IMR-90 (cell line): Measurements from ENCODE around the gene C16orf74. TPM values are rescaled to one million over a fixed set of nuclear protein-coding genes. Genes with fewer than 3 reads are reported as not detected.

Experiments used
- ATAC-seq: fragments of 200-7000 bp; cut with Tn5 transposase; 2 replicates; pipeline ENCODE4 v1.9.1; 2020; ENCODE audit warnings: low read depth, mild to moderate bottlenecking, moderate library complexity
- BruUV-seq: library from RNA; stranded (reverse); fragments of 400-500 nt; replicated peaks from 2 replicates; lab custom pipeline; 2021; lab: Mats Ljungman, UMichigan
- CTCF ChIA-PET: fragments of 300-600 bp; formaldehyde crosslinking; extraction: SDS; loops from one replicate; lab custom pipeline; 2021; ENCODE audit warnings: antibody characterized with exemption; lab: Yijun Ruan, JAX
- POLR2A ChIA-PET: fragments of 300-600 bp; sonication (Branson Sonifier 250); formaldehyde crosslinking; loops from one replicate; lab custom pipeline; 2022; ENCODE audit warnings: antibody characterized with exemption; ENCODE audit not compliant: unreplicated experiment; lab: Charles Lee
- DNase-seq: peaks from one replicate; pipeline ENCODE4 v3.0.0; 2013
- H2AFZ ChIP-seq: replicated peaks from 2 replicates; pipeline ENCODE3; 2013; ENCODE audit warnings: low read length, mild to moderate bottlenecking; ENCODE audit not compliant: poor library complexity
- H2AK5ac ChIP-seq: 2 replicates; pipeline ENCODE4 v1.6.1; 2013; ENCODE audit warnings: low read depth, low read length, inconsistent platforms
- H2AK9ac ChIP-seq: replicated peaks from 2 replicates; pipeline ENCODE3; 2013; ENCODE audit warnings: mild to moderate bottlenecking, low read depth, low read length, moderate library complexity; ENCODE audit not compliant: poor library complexity
- H2BK120ac ChIP-seq: 2 replicates; pipeline ENCODE4 v1.6.1; 2013; ENCODE audit warnings: low read depth, low read length, inconsistent platforms
- H2BK15ac ChIP-seq: 3 replicates; pipeline ENCODE4 v1.6.1; 2013; ENCODE audit warnings: low read depth, low read length, inconsistent platforms
- H2BK20ac ChIP-seq: 2 replicates; pipeline ENCODE4 v1.6.1; 2013; ENCODE audit warnings: low read depth, mild to moderate bottlenecking, inconsistent platforms, low read length, moderate library complexity
- H2BK5ac ChIP-seq: 2 replicates; pipeline ENCODE4 v1.6.1; 2013; ENCODE audit warnings: mild to moderate bottlenecking, low read depth, low read length, inconsistent platforms; ENCODE audit not compliant: poor library complexity, severe bottlenecking
- H3K14ac ChIP-seq: replicated peaks from 2 replicates; pipeline ENCODE4 v1.6.1; 2013; ENCODE audit warnings: low read depth, low read length, inconsistent platforms
- H3K18ac ChIP-seq: 2 replicates; pipeline ENCODE4 v1.6.1; 2013; ENCODE audit warnings: low read depth, low read length, control low read depth
- H3K23ac ChIP-seq: 2 replicates; pipeline ENCODE4 v1.6.1; 2013; ENCODE audit warnings: low read depth, low read length, inconsistent platforms
- H3K27ac ChIP-seq: 2 replicates; pipeline ENCODE4 v1.5.1; 2013; ENCODE audit warnings: mild to moderate bottlenecking, control low read depth, low read length; ENCODE audit not compliant: insufficient read depth
- H3K27me3 ChIP-seq: 2 replicates; pipeline ENCODE4 v1.6.1; 2013; ENCODE audit warnings: low read length; ENCODE audit not compliant: control insufficient read depth, insufficient read depth
- H3K36me3 ChIP-seq: 2 replicates; pipeline ENCODE4 v1.6.1; 2013; ENCODE audit warnings: low read length, mixed read lengths; ENCODE audit not compliant: control insufficient read depth, insufficient read depth
- H3K4ac ChIP-seq: 2 replicates; pipeline ENCODE4 v1.6.1; 2013; ENCODE audit warnings: low read depth, low read length, inconsistent platforms
- H3K4me1 ChIP-seq: 2 replicates; pipeline ENCODE4 v1.6.1; 2013; ENCODE audit warnings: low read length, mixed read lengths; ENCODE audit not compliant: control insufficient read depth, insufficient read depth
- H3K4me2 ChIP-seq: 2 replicates; pipeline ENCODE4 v1.6.1; 2013; ENCODE audit warnings: low read depth, mild to moderate bottlenecking, control low read depth, low read length, moderate library complexity
- H3K4me3 ChIP-seq: 2 replicates; pipeline ENCODE4 v1.5.1; 2013; ENCODE audit warnings: low read depth, mild to moderate bottlenecking, control low read depth, low read length, moderate library complexity; ENCODE audit not compliant: insufficient read depth
- H3K56ac ChIP-seq: 2 replicates; pipeline ENCODE4 v1.6.1; 2013; ENCODE audit warnings: low read length, inconsistent platforms; ENCODE audit not compliant: insufficient read depth; ENCODE audit errors: extremely low read depth
- H3K79me1 ChIP-seq, 2 experiments: 2 replicates each; pipeline ENCODE4 v1.6.1; 2013; ENCODE audit warnings: low read length in 2 of 2, inconsistent platforms in 1 of 2, low read depth in 1 of 2
- H3K9ac ChIP-seq: 2 replicates; pipeline ENCODE4 v1.6.1; 2013; ENCODE audit warnings: low read depth, low read length, control low read depth
- H3K9me1 ChIP-seq: 2 replicates; pipeline ENCODE4 v1.6.1; 2013; ENCODE audit warnings: low read length, inconsistent platforms; ENCODE audit not compliant: insufficient read depth
- H3K9me3 ChIP-seq: 2 replicates; pipeline ENCODE4 v1.6.1; 2013; ENCODE audit warnings: low read length; ENCODE audit not compliant: control insufficient read depth, insufficient read depth
- H4K20me1 ChIP-seq: 2 replicates; pipeline ENCODE4 v1.6.1; 2013; ENCODE audit warnings: low read length, inconsistent platforms; ENCODE audit not compliant: insufficient read depth
- H4K5ac ChIP-seq: 2 replicates; pipeline ENCODE4 v1.6.1; 2013; ENCODE audit warnings: mild to moderate bottlenecking, low read depth, low read length, control low read depth
- H4K8ac ChIP-seq, 2 experiments: 2 replicates each; pipeline ENCODE4 v1.6.1; 2013; ENCODE audit warnings: low read depth in 2 of 2, low read length in 2 of 2, control low read depth in 1 of 2, inconsistent platforms in 1 of 2
- H4K91ac ChIP-seq: 2 replicates; pipeline ENCODE4 v1.6.1; 2013; ENCODE audit warnings: low read depth, low read length, inconsistent platforms; ENCODE audit not compliant: insufficient read depth
- CEBPB ChIP-seq: IDR thresholded peaks from 2 replicates; pipeline ENCODE4 v1.6.1; 2012; ENCODE audit warnings: low read depth, low read length, improper control_type of control experiment
- CHD1 ChIP-seq: IDR thresholded peaks from 2 replicates; pipeline ENCODE4 v1.6.1; 2012; ENCODE audit warnings: low read depth, low read length, improper control_type of control experiment
- CTCF ChIP-seq: conservative IDR thresholded peaks from 2 replicates; pipeline ENCODE4 v1.5.1; 2012; ENCODE audit warnings: mild to moderate bottlenecking, low read depth, low read length, improper control_type of control experiment
- ELK1 ChIP-seq: fragments of 150-350 bp; IDR thresholded peaks from 2 replicates; pipeline ENCODE4 v1.6.1; 2016; ENCODE audit warnings: low read depth, mild to moderate bottlenecking, low read length, moderate library complexity, borderline replicate concordance
- MAFK ChIP-seq: IDR thresholded peaks from 2 replicates; pipeline ENCODE4 v1.6.1; 2012; ENCODE audit warnings: low read depth, low read length, improper control_type of control experiment
- POLR2A ChIP-seq: IDR thresholded peaks from 2 replicates; pipeline ENCODE4 v1.6.1; 2012; ENCODE audit warnings: mild to moderate bottlenecking, low read depth, low read length
- RCOR1 ChIP-seq: IDR thresholded peaks from 2 replicates; pipeline ENCODE4 v1.6.1; 2012; ENCODE audit warnings: mild to moderate bottlenecking, low read length, improper control_type of control experiment; ENCODE audit not compliant: insufficient replicate concordance
- WGBS, 2 experiments: methylation state at CpG; one replicate each; pipeline versions ENCODE4 v1.1.5 to v1.1.7; 2013; ENCODE audit warnings: missing lambda C conversion rate in 2 of 2; ENCODE audit not compliant: insufficient read length in 1 of 2; ENCODE audit errors: extremely low coverage in 2 of 2; 5-methylcytosine and 5-hydroxymethylcytosine counted together
- dilution Hi-C: fragments of 300-500 bp; cut with HindIII; formaldehyde crosslinking; loops from one replicate; pipeline ENCODE4 v1.14.3; 2018; ENCODE audit warnings: low sequenced_read_pairs; ENCODE audit not compliant: unreplicated experiment
- in situ Hi-C: fragments of 300-500 bp; cut with MboI; formaldehyde crosslinking; loops from 3 replicates; pipeline ENCODE4 v1.14.3; 2019; ENCODE audit warnings: low sequenced_read_pairs, inconsistent platforms, mixed read lengths
- intact Hi-C: fragments of 100-400 bp; cut with micrococcal nuclease; formaldehyde crosslinking; loops from 2 replicates; pipeline ENCODE4 v1.10.0; 2022
- polyA plus RNA-seq, 3 experiments: library from polyadenylated mRNA; depleted of rRNA; stranded (reverse); fragments of >200 nt; gene quantifications; 2 replicates each; pipeline ENCODE4 v1.2.3, GENCODE V29; 2012; ENCODE audit warnings: low replicate concordance in 1 of 3
- total RNA-seq: library from RNA; depleted of rRNA; stranded (reverse); fragments of >200 nt; gene quantifications from 2 replicates; pipeline ENCODE4 v1.2.3, GENCODE V29; 2012

Gene C16orf74
- total and polyA plus RNA-seq, 2 of the 4 experiments (the other 2 are of a cell fraction) = 4.5 to 12.2 TPM

GRCh38 chr16:85751698-85752501 lies 1.0 kb upstream of the C16orf74 start:
- no peak overlapping the region for H4K5ac ChIP-seq
- H2BK20ac ChIP-seq = peak overlapping the region; percentile 51; the same call in 1 of the 2 replicates
- no TSS peak for BruUV-seq
- peak overlapping the region; percentile 50 to 62; a peak in 2 of 4 replicates for H4K8ac ChIP-seq
- peaks cover 28% of the 10 kb centered on the region for H3K4me1 ChIP-seq
- H3K27me3 ChIP-seq = no peaks in the 10 kb centered on the region
- H3K9me3 ChIP-seq = no peaks in the 10 kb centered on the region
- H3K4ac ChIP-seq = peak overlapping the region; percentile 50; the same call in 1 of the 2 replicates
- no peak overlapping the region for H3K18ac ChIP-seq
- H4K20me1 ChIP-seq = peaks cover 5% of the 10 kb centered on the region
- no peak overlapping the region; the same call in 1 of the 2 replicates for H3K27ac ChIP-seq
- intact Hi-C loops (loop anchor here (5.0 kb wide), 1 partner anchor 45 kb away; the partner anchor contains the start of genes COX4I1 and EMC8), dilution Hi-C loops (no loop called here), in situ Hi-C loops (no loop called here)
- peak overlapping the region; percentile 80 for H2AK9ac ChIP-seq
- H3K23ac ChIP-seq = peak overlapping the region; percentile 67
- TF ChIP-seq POLR2A = no peak
- 0 out of 2 replicates have a peak, but pooled peaks have one; percentile 8 for TF ChIP-seq CEBPB
- TF ChIP-seq MAFK = no peak
- no peak for TF ChIP-seq ELK1
- TF ChIP-seq CHD1 = no peak
- no peak for TF ChIP-seq RCOR1
- no peak for TF ChIP-seq CTCF
- DNase-seq (peak; percentile 58), ATAC-seq (no peak)
- no CpG with 5 or more reads among the region's 15 CpGs for WGBS, 2 experiments
- H2BK5ac ChIP-seq = peak overlapping the region; percentile 37
- peaks cover 11 to 26% of the 10 kb centered on the region in 2 experiments for H3K79me1 ChIP-seq
- no peak overlapping the region; the same call in 1 of the 2 replicates for H3K4me2 ChIP-seq
- peaks cover 3% of the 10 kb centered on the region for H3K9me1 ChIP-seq
- no peak overlapping the region for H3K14ac ChIP-seq
- peak overlapping the region; percentile 86 for H2AFZ ChIP-seq
- no peak overlapping the region for H3K9ac ChIP-seq
- ChIA-PET POLR2A (no interaction called here), CTCF (no interaction called here)
- no peak overlapping the region for H3K4me3 ChIP-seq
- H2BK120ac ChIP-seq = peak overlapping the region; percentile 79
- H3K36me3 ChIP-seq = no peaks in the 10 kb centered on the region
- H2BK15ac ChIP-seq = peak overlapping the region; percentile 58; the same call in 1 of the 3 replicates
- no peak overlapping the region for H3K56ac ChIP-seq
- peak overlapping the region; percentile 43; the same call in 1 of the 2 replicates for H4K91ac ChIP-seq
- H2AK5ac ChIP-seq = peak overlapping the region; percentile 91
